ENCODE measurements around the gene FDXR.

FDXR gene

DNA sequence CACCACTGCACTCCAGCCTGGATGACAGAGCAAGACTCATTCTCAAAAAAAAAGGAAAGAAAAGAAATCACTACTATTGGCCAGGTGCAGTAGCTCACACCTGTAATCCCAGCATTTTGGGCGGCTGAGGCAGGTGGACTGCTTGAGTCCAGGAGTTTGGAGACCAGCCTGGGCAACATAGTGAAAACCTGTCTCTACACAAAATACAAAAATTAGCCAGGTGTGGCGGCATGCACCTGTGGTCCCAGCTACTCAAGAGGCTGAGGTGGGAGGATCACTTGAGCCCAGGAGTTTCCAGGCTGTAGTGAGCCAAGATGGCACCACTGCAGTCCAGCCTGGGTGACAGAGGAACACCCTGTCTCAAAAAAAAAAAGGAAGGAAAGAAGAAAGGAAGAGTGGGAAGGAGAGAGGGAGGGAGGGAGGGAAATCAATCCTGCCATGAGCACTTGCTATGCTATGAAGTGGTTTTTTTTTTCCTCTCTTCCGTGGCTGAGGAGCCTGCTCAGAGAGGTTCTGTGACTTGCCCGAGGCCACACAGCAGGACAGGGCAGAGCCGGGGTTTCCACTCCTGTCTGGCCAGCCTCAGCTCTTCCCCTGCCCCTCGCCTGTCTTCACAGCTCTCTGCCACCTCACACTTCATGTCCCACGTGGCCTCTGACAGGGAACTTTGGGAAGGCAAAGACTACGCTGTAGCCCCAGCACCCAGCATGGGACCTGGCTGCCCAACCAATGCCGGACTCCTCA, 24.0 kb downstream of the FDXR start:
- TF ChIP-seq MYC (IDR thresholded peaks at IDR 0.05; ENCODE audit: low read depth, low read length): no peak
- TF ChIP-seq, protein P1, sequence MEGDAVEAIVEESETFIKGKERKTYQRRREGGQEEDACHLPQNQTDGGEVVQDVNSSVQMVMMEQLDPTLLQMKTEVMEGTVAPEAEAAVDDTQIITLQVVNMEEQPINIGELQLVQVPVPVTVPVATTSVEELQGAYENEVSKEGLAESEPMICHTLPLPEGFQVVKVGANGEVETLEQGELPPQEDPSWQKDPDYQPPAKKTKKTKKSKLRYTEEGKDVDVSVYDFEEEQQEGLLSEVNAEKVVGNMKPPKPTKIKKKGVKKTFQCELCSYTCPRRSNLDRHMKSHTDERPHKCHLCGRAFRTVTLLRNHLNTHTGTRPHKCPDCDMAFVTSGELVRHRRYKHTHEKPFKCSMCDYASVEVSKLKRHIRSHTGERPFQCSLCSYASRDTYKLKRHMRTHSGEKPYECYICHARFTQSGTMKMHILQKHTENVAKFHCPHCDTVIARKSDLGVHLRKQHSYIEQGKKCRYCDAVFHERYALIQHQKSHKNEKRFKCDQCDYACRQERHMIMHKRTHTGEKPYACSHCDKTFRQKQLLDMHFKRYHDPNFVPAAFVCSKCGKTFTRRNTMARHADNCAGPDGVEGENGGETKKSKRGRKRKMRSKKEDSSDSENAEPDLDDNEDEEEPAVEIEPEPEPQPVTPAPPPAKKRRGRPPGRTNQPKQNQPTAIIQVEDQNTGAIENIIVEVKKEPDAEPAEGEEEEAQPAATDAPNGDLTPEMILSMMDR (IDR thresholded peaks at IDR 0.05; ENCODE audit: low read depth, low read length): no peak
- TF ChIP-seq, protein P2, sequence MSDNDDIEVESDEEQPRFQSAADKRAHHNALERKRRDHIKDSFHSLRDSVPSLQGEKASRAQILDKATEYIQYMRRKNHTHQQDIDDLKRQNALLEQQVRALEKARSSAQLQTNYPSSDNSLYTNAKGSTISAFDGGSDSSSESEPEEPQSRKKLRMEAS (IDR thresholded peaks at IDR 0.05; ENCODE audit: low read depth, low read length): no peak
- TF ChIP-seq POLR2A (IDR thresholded peaks at IDR 0.05; ENCODE audit: extremely low read depth, insufficient read length): no peak
- no peak overlapping the region for H3K4me3 ChIP-seq (ENCODE audit: low read depth, low read length)
- no peak for DNase-seq (ENCODE audit: low read depth)

DNA sequence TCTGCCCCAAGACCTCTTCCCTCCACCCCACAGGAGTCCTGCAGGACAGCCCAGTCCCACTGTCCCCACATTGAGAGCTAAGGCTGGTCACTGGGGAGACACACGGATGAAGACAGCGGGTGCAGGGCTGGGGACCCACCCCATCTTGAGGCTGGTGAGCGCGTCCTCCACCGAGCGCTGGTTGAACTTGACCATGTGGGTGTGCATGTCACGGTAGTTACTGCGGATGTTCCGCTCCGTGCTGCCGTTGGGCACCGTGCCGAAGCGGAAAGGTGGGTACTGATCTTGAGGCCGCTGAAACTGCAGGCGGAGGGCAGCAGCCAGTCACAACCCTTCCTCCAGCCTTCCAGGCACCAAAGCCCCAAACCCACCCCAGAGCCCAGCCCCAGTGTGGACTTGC, 26.2 kb downstream of the FDXR start:
- TF ChIP-seq, protein P1 (IDR thresholded peaks at IDR 0.05; ENCODE audit: low read depth, low read length): no peak
- no peak for TF ChIP-seq POLR2A (IDR thresholded peaks at IDR 0.05; ENCODE audit: extremely low read depth, insufficient read length)
- no peak for TF ChIP-seq MYC (IDR thresholded peaks at IDR 0.05; ENCODE audit: low read depth, low read length)
- TF ChIP-seq, protein P2 (IDR thresholded peaks at IDR 0.05; ENCODE audit: low read depth, low read length): no peak
- no peak overlapping the region for H3K4me3 ChIP-seq (ENCODE audit: low read depth, low read length)
- no peak for DNase-seq (ENCODE audit: low read depth)

DNA sequence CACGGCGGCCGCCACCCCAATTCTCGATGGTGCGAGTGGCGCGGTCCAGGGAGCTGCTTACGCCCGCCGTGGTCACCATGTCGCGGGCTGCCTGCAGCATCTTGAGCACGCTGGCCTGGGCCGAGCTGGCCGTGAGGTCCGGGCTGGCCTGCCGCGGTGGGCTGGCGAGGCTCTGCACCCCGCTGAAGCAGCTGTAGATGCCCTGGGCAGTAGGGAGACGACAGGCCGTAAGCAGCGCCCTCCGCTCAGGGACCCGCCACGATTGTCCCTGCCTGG, 29.5 kb downstream of the FDXR start:
- TF ChIP-seq, protein P1 (IDR thresholded peaks at IDR 0.05; ENCODE audit: low read depth, low read length): no peak
- TF ChIP-seq MYC (IDR thresholded peaks at IDR 0.05; ENCODE audit: low read depth, low read length) (no peak), POLR2A (IDR thresholded peaks at IDR 0.05; ENCODE audit: extremely low read depth, insufficient read length) (no peak)
- TF ChIP-seq, protein P2 (IDR thresholded peaks at IDR 0.05; ENCODE audit: low read depth, low read length): no peak
- H3K4me3 ChIP-seq (ENCODE audit: low read depth, low read length): no peak overlapping the region
- DNase-seq (ENCODE audit: low read depth): no peak

DNA sequence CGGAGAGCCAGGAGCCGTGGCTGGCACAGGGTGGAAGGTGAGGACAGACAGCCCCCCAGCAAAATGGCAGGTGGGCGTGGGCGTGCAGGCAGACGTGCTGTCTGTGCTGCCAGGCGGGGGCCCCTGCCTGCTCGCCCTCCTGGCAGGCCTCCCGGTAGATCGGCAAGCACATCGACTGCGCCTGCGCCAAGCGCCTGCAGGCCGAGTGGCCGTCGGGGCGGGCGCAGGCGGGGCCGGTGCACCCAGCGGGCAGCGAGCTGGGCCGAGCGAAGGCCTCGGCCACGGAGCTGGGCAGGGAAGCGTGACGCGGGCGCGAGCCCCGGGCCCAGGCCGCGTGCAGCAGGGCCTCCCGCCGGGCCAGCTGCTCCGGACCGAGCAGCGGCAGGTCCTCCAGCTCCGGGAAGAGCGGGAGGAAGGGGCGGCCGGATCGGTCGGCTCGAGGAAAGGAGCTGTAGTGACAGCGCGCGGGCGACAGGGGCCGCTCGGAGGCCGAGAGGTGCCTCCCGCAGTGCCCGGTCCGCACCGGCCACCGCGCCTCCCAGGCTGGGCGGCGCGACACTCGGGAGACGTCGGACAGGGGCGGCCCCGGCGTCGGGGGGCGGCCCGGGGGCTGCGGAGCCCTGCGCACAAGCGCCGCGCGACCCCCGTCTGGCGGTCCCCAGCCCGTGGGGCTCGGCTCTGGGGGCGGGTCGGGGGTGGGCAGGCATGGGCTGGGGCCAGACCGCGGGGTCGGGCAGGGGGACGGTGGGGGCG, 30.0 kb downstream of the FDXR start:
- H3K4me3 ChIP-seq (ENCODE audit: low read depth, low read length): no peak overlapping the region
- TF ChIP-seq, protein P1 (IDR thresholded peaks at IDR 0.05; ENCODE audit: low read depth, low read length): peak; percentile 35
- TF ChIP-seq MYC (IDR thresholded peaks at IDR 0.05; ENCODE audit: low read depth, low read length): no peak
- TF ChIP-seq POLR2A (IDR thresholded peaks at IDR 0.05; ENCODE audit: extremely low read depth, insufficient read length): no peak
- TF ChIP-seq, protein P2 (IDR thresholded peaks at IDR 0.05; ENCODE audit: low read depth, low read length): no peak
- peak; percentile 36 for DNase-seq (ENCODE audit: low read depth)

DNA sequence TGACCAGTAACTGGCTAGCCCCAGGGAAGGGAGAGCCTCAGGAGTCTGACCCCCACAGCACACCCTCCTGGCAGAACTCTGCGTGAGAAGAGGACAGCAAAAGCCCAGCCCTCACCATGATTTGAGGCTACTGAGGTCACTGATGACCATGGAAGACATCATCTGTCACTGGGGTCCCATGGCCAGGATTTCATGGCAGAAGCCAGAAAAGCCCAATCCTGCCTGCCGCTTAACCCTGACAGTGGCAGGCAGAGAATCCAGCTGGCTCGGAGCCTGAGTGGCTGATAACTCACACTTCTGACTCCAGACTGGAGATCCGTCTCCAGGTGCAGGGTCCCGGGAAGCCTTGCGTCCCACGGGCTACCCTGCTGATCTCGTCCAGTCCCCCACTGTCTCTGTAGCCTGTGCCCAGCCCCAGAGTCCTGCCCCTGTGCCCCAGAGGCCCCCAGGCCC, 30.6 kb downstream of the FDXR start:
- TF ChIP-seq POLR2A (IDR thresholded peaks at IDR 0.05; ENCODE audit: extremely low read depth, insufficient read length) (no peak), MYC (IDR thresholded peaks at IDR 0.05; ENCODE audit: low read depth, low read length) (no peak)
- TF ChIP-seq, protein P2 (IDR thresholded peaks at IDR 0.05; ENCODE audit: low read depth, low read length): no peak
- TF ChIP-seq, protein P1 (IDR thresholded peaks at IDR 0.05; ENCODE audit: low read depth, low read length): no peak
- no peak for DNase-seq (ENCODE audit: low read depth)
- no peak overlapping the region for H3K4me3 ChIP-seq (ENCODE audit: low read depth, low read length)

All from NB4 (cell line).